Stomach (tissue), 4 donors: ENCODE data around the gene HMGB2.

Experiments
- EP300 ChIP-seq: sonication (generic); formaldehyde crosslinking; IDR thresholded peaks from one replicate; pipeline ENCODE4 v1.6.1; 2017; ENCODE audit warnings: antibody characterized with exemption
- POLR2A ChIP-seq, 4 donors: fragments of 450-650 bp; IDR thresholded peaks; one replicate each; pipeline ENCODE4 v1.6.1; 2016; ENCODE audit warnings: antibody characterized with exemption in 4 of 4, control low read depth in 2 of 4, mild to moderate bottlenecking in 1 of 4, moderate library complexity in 1 of 4

DNA sequence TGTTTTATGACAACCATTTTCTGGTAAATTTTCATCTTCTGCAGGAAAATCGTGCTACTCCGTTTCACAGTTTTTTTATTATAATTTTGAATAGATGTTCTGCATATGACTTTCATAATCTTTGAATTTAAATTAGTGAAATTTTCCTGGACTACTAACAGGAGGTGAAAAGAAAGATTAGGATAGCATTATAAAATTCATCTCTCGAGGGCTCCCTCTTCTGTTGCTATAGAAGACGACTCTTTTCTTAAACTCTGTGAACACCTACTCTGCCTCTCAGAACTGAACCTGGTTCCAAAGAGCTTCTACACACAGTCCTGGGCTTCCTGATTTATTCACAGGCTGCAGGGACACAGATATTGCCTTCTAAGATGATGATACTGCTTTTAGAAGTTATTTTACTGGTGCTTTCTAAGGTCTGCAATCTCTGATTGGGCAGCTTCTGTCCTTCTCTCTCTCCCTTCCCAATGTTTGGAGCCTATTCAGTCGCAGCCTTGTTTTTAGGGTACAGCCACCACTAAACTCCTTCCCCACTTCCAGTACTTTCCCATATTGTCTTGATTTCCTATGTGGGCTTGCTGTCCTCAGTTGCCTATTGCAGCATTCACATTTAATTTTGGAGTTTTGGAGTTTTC is 26.5 kb upstream of the HMGB2 start:
- TF ChIP-seq EP300 (no peak), POLR2A (IDR thresholded peaks at IDR 0.05) (no peak)
